ENCODE measurements around the gene ZCCHC7.
A peak's percentile ranks its signal among the peaks of the same experiment; 100 is the strongest.
"Not testable (repeated sequence)": the region's sequence is repeated elsewhere in the genome, so short reads cannot be mapped to it uniquely, and the experiment has no call there.

ZCCHC7 gene

GRCh38 chr9:37187292-37187691, 66.9 kb downstream of the ZCCHC7 start:
- TF ChIP-seq, protein P1, sequence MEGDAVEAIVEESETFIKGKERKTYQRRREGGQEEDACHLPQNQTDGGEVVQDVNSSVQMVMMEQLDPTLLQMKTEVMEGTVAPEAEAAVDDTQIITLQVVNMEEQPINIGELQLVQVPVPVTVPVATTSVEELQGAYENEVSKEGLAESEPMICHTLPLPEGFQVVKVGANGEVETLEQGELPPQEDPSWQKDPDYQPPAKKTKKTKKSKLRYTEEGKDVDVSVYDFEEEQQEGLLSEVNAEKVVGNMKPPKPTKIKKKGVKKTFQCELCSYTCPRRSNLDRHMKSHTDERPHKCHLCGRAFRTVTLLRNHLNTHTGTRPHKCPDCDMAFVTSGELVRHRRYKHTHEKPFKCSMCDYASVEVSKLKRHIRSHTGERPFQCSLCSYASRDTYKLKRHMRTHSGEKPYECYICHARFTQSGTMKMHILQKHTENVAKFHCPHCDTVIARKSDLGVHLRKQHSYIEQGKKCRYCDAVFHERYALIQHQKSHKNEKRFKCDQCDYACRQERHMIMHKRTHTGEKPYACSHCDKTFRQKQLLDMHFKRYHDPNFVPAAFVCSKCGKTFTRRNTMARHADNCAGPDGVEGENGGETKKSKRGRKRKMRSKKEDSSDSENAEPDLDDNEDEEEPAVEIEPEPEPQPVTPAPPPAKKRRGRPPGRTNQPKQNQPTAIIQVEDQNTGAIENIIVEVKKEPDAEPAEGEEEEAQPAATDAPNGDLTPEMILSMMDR (conservative IDR thresholded peaks at IDR 0.05; ENCODE audit: control insufficient read depth, insufficient read depth, low read depth, low read length) = no peak

DNA sequence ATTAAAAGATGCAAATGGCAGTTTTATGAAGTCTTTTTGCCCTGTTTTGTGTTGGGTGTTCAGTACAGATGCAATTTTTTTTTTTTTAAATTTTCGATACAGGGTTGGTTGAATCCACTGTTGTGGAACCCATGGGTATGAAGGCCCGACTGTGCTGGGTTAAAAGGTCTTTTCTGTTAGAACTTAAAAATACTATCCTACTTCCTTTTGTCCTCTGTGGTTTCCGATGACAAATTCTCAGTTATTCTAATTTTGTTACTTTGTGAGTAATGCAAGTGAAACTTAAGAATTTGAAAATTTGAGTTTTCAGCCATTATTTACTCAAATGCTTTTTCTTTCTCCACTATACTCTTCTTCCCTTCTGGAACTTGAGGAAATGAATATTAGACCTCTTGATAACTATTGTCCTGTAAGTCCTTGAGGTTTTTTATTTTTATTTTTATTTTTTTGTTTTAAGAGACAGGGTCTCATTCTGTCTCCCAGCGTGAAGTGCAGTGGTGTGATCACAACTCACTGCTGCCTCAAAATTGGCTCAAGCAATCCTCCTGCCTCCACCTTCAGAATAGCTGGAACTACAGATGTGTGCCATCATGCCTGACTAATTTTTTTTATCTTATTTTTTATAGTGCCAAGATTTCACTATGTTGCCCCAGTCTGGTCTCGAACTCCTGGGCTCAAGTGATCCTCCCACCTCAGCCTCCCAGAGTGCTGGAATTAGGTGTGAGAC, 67.5 kb downstream of the ZCCHC7 start:
- TF ChIP-seq, protein P1 (conservative IDR thresholded peaks at IDR 0.05; ENCODE audit: control insufficient read depth, insufficient read depth, low read depth, low read length) = no peak
- DNase-seq (ENCODE audit: low read depth) = peak; percentile 34
- no peak overlapping the region for H3K4me3 ChIP-seq (ENCODE audit: control insufficient read depth, low read depth, low read length)

More at GRCh38 chr9:37187292-37187691, 66.9 kb downstream of the ZCCHC7 start:
- no peak overlapping the region for H3K4me3 ChIP-seq (ENCODE audit: control insufficient read depth, low read depth, low read length)
- no peak for DNase-seq (ENCODE audit: low read depth)

DNA sequence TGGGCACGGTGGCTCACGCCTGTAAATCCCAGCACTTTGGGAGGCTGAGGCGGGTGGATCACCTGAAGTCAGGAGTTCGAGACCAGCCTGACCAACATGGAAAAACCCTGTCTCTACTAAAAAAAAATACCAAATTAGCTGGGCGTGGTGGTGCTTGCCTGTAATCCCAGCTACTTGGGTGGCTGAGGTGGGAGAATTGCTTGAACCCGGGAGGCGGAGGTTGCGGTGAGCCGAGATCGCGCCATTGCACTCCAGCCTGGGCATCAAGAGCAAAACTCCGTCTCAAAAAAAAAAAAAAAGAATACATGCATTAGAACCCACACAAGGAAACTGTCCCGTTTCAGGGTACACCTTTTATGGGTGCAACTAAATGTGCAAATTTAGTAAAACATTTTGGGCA, 70.4 kb downstream of the ZCCHC7 start:
- H3K4me3 ChIP-seq (ENCODE audit: control insufficient read depth, low read depth, low read length); DNase-seq (ENCODE audit: low read depth): not testable (repeated sequence)

DNA sequence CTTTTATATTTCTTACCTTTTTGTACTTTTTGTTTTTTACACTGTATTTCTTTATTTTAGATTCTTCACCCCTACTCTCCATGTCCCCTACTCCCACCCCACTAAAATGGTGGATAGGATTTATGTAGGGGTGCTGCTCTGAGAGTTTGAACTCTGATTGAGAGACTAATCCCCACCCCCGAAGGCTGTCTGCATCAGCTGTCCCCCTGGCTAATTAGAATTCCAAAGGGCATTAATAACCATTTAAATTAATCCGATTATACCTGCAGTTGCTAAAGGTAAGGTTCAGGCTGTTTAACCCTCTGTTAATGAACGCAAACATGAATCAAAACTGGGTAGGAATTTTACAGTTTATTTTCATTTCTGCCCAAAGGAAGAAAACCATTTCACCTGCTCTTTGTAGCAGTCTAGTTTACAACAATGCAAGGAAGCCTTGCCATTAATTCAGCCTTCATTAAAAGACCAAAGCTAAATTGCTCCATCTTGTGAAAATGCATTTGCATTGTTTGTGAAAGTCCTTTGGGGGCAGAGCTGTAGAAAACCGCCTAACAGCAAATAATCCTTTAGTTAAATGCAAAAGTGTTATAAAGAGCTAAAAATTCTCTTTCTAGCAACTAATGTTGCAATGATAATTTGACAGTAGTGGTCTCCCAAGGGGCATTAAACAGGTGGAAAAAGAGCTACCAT, 71.2 kb downstream of the ZCCHC7 start:
- H3K4me3 ChIP-seq (ENCODE audit: control insufficient read depth, low read depth, low read length) = no peak overlapping the region
- TF ChIP-seq, protein P1 (conservative IDR thresholded peaks at IDR 0.05; ENCODE audit: control insufficient read depth, insufficient read depth, low read depth, low read length) = no peak
- DNase-seq (ENCODE audit: low read depth) = no peak

DNA sequence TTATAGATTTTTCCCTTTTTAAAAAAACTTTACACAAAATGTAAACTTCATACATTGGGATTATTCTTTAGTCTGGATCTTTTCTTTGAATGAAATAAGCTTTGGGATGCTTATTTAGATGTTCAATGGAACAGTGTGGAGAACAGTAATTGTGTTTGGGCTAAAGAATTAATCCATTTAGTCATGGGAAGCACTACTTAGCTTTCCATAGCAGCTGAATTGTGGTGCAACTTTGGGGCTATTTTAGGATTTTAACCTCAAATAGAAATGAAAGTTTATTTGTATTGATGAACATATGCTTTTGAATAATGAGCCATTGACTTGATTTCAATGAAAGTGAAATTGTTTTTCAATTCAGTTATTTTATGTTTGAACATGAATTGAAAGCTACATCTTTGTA, 72.4 kb downstream of the ZCCHC7 start:
- TF ChIP-seq, protein P1 (conservative IDR thresholded peaks at IDR 0.05; ENCODE audit: control insufficient read depth, insufficient read depth, low read depth, low read length) = no peak
- no peak for DNase-seq (ENCODE audit: low read depth)
- no peak overlapping the region for H3K4me3 ChIP-seq (ENCODE audit: control insufficient read depth, low read depth, low read length)

DNA sequence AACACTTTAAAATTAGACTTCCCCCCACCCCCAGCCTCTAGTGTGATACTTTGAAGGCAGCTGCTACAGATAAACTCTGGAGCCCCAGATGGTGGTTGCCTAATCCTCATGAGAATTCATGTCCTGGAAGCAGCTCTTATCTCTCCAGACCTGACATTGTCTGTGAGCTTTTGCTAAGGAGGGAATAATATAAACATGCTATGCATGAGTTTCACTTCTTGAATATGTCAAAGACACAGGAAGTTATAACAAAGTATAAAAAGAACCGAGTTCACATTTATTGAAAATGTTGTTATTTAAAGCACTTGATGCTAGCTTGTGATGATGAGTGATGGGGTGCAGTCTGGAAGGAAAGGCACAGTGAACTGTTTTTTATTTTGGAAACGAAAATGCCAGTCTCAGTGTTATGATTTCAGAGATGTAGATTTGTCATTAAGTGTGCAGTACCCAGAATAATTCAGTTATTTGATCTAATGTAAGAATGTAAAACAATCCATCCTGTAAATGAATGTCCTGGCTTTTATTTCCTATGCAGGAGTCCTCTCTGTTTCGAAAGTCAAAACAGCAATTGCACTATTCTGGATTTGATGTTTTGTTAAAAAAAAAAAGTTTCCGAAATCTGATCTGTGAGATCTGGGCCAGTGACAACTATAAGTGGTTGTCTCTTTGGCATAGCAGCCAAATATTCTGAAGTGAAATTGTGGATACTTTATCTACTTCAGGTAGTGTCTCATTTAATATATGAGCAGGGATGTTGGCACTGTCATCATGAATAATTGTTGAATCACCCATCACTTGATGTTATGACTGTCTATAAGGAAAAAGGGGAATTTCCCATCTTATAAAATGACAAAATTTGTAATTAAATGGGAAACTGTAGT, 77.0 kb downstream of the ZCCHC7 start:
- H3K4me3 ChIP-seq (ENCODE audit: control insufficient read depth, low read depth, low read length) = no peak overlapping the region

More for the DNA sequence above, 77.0 kb downstream of the ZCCHC7 start:
- DNase-seq (ENCODE audit: low read depth) = peak; percentile 23
- TF ChIP-seq, protein P1 (conservative IDR thresholded peaks at IDR 0.05; ENCODE audit: control insufficient read depth, insufficient read depth, low read depth, low read length) = no peak

Data from fibroblast of mammary gland (primary cell).